Measurements from ENCODE around the gene LIN7C. TPM values are rescaled to one million over a fixed set of nuclear protein-coding genes. Genes with fewer than 3 reads are reported as not detected.

LIN7C gene
- total and polyA plus RNA-seq, 9 of the 15 experiments (the other 6 are each of a cell fraction or from before 2014, with no cell fraction given) = 10.8 to 52.7 (median 21.5) TPM

DNA sequence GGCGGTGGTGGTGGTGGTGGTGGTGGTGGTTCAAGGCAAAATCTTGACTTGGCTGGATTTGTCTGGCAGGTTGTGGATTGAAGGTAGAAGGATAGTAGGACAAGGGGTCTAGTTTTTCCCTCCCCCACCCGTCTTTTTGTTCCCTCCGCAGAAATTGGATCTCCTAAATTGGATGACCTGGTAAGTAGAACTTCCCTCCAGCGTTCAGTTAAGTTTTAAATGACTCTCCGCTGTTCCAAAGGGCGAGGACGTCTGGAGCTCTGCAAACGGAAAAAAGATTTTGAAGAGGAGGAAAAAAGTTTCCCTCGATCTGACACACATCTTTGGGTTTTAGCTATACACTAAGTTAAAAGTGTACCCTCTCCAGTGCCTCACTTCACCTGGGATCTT is 33.6 kb downstream of the LIN7C start:
- H3K9me3 ChIP-seq (replicated peaks; ENCODE audit: control insufficient read depth, insufficient read depth, low read depth, low read length) = no peaks in the 10 kb centered on the region
- in situ Hi-C loops (cut with MboI) (no loop called here), intact Hi-C loops (cut with micrococcal nuclease) (loop anchor here (2.0 to 5.0 kb wide), 4 partner anchors 52 to 176 kb away; no protein-coding TSS in a partner anchor)
- 0 out of 3 replicates have a peak overlapping the region, but pooled peaks have one; percentile 32 for H3K27ac ChIP-seq (ENCODE audit: extremely low read depth, low read depth, low read length)
- 0 out of 2 replicates have a peak, but pooled peaks cover 6% of the 10 kb centered on the region for H4K20me1 ChIP-seq (replicated peaks; ENCODE audit: control insufficient read depth, insufficient read depth, low read length)
- ChIA-PET CTCF (ENCODE audit: low intra/inter-chr PET ratio) (no interaction called here), POLR2A (interaction anchor here (0.6 to 1.4 kb wide), 11 partner anchors 8 to 1113 kb away, joined by 3 to 5 read pairs (median 4); no protein-coding TSS in a partner anchor)
- 5% methylated on average over 8 of the region's 9 CpGs for WGBS (ENCODE audit: insufficient coverage, low coverage, missing lambda C conversion rate)
- no peak for DNase-seq (ENCODE audit: extremely low read depth in 1 of 4, low spot score in 3 of 4)
- peaks cover 13 to 22% of the 10 kb centered on the region in 2 experiments; a peak in 4 of 5 replicates for H3K4me1 ChIP-seq (replicated peaks in 1 of 2; ENCODE audit: control insufficient read depth in 2 of 2, insufficient read depth in 2 of 2, low read length in 2 of 2)
- H3K9me1 ChIP-seq (ENCODE audit: control insufficient read depth, insufficient read depth, low read length) = peaks cover 3% of the 10 kb centered on the region
- H2AFZ ChIP-seq (ENCODE audit: low read depth, low read length) = peak overlapping the region; percentile 77
- H3K36me3 ChIP-seq (ENCODE audit: control insufficient read depth, insufficient read depth, low read length) = no peaks in the 10 kb centered on the region
- peak; percentile 39; the same call in 1 of the 2 replicates for TF ChIP-seq FOXM1 (IDR thresholded peaks at IDR 0.05; ENCODE audit: low read depth)
- no peak for TF ChIP-seq FOXM1 (CRISPR knock-in tag; IDR thresholded peaks at IDR 0.05; ENCODE audit: low read depth)
- peak; percentile 31 for TF ChIP-seq TBP (optimal IDR thresholded peaks at IDR 0.05; ENCODE audit: low read depth, low read length)
- TF ChIP-seq SRF (CRISPR knock-in tag; IDR thresholded peaks at IDR 0.05) = no peak
- TF ChIP-seq, protein P1, sequence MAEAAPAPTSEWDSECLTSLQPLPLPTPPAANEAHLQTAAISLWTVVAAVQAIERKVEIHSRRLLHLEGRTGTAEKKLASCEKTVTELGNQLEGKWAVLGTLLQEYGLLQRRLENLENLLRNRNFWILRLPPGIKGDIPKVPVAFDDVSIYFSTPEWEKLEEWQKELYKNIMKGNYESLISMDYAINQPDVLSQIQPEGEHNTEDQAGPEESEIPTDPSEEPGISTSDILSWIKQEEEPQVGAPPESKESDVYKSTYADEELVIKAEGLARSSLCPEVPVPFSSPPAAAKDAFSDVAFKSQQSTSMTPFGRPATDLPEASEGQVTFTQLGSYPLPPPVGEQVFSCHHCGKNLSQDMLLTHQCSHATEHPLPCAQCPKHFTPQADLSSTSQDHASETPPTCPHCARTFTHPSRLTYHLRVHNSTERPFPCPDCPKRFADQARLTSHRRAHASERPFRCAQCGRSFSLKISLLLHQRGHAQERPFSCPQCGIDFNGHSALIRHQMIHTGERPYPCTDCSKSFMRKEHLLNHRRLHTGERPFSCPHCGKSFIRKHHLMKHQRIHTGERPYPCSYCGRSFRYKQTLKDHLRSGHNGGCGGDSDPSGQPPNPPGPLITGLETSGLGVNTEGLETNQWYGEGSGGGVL (CRISPR knock-in tag; IDR thresholded peaks at IDR 0.05) = no peak
- TF ChIP-seq KDM5B (IDR thresholded peaks at IDR 0.05; ENCODE audit: insufficient replicate concordance, low read depth, low read length) = no peak
- TF ChIP-seq ZBTB1 (CRISPR knock-in tag; IDR thresholded peaks at IDR 0.05; ENCODE audit: borderline replicate concordance, low read depth) = peak; percentile 86
- peak; percentile 7; the same call in 1 of the 2 replicates for TF ChIP-seq ZKSCAN1 (IDR thresholded peaks at IDR 0.05; ENCODE audit: low read depth, low read length)
- FAIRE-seq = peak; percentile 61
- BruUV-seq (replicated peaks) = no TSS peak
- peak overlapping the region; percentile 76; the same call in 1 of the 2 replicates for H3K4me3 ChIP-seq
- peak overlapping the region; percentile 4 to 46; a peak in 3 of 4 replicates for H3K9ac ChIP-seq (ENCODE audit: insufficient read depth in 1 of 2, low read depth in 2 of 2, low read length in 2 of 2)
- ATAC-seq = peak; percentile 5
- peaks cover 22% of the 10 kb centered on the region for H3K79me2 ChIP-seq (ENCODE audit: control insufficient read depth, insufficient read depth, low read length)
- H3K27me3 ChIP-seq (ENCODE audit: control insufficient read depth in 2 of 2, insufficient read depth in 2 of 2, low read length in 2 of 2) = no peaks in the 10 kb centered on the region
- H3K4me2 ChIP-seq (ENCODE audit: insufficient read depth, low read length) = peak overlapping the region; percentile 85
